B cell (primary cell): Measurements from ENCODE around the gene NT5DC2. TPM values are rescaled to one million over a fixed set of nuclear protein-coding genes. Genes with fewer than 3 reads are reported as not detected.

ENCODE experiments used
- ATAC-seq: fragments of 200-7000 bp; cut with Tn5 transposase; one replicate; pipeline ENCODE4 v1.10.0; 2021; ENCODE audit warnings: low read depth, mild to moderate bottlenecking, moderate number of reproducible peaks, moderate library complexity
- CTCF ChIA-PET: fragments of 350-600 bp; sonication (Branson Sonifier 250); formaldehyde crosslinking; loops from one replicate; lab custom pipeline; 2021; ENCODE audit warnings: antibody characterized with exemption, inconsistent platforms; lab: Charles Lee
- POLR2A ChIA-PET: fragments of 350-600 bp; sonication (Branson Sonifier 250); formaldehyde crosslinking; loops from one replicate; lab custom pipeline; 2021; ENCODE audit warnings: antibody characterized with exemption; lab: Charles Lee
- DNase-seq: peaks from one replicate; pipeline ENCODE4 v3.0.0; 2013
- H2AFZ ChIP-seq: 2 replicates; pipeline ENCODE4 v1.6.1; 2012; ENCODE audit warnings: mild to moderate bottlenecking, low read depth, low read length; ENCODE audit not compliant: insufficient read depth, poor library complexity, severe bottlenecking
- H3K27ac ChIP-seq, 2 donors: 1 replicate in 1 of 2; 2 replicates in 1 of 2; pipeline ENCODE4 v1.5.1; 2012 to 2013; ENCODE audit warnings: low read length in 2 of 2, mild to moderate bottlenecking in 2 of 2, moderate library complexity in 1 of 2
- H3K27me3 ChIP-seq, 4 experiments: fragments of 200-600 bp in 1 of 4; sonication (generic) in 1 of 4; replicated peaks in 1 of 4; 1 replicate in 2 of 4; 2 replicates in 2 of 4; pipeline versions ENCODE4 v1.6.1 to v1.7.0; 2013 to 2016; ENCODE audit warnings: low read length in 3 of 4, mild to moderate bottlenecking in 2 of 4, mixed read lengths in 1 of 4, moderate library complexity in 1 of 4; ENCODE audit not compliant: insufficient read depth in 4 of 4, control insufficient read depth in 3 of 4; ENCODE audit errors: control extremely low read depth in 1 of 4
- H3K36me3 ChIP-seq, 2 experiments: replicated peaks in 1 of 2; 1 replicate in 1 of 2; 2 replicates in 1 of 2; pipeline versions ENCODE4 v1.6.1 to v1.7.1; 2013; ENCODE audit warnings: low read length in 1 of 2; ENCODE audit not compliant: insufficient read depth in 2 of 2, control insufficient read depth in 1 of 2; ENCODE audit errors: control extremely low read depth in 1 of 2, extremely low read depth in 1 of 2
- H3K4me1 ChIP-seq, 2 donors: fragments of 200-600 bp in 1 of 2; sonication (generic) in 1 of 2; 1 replicate in 1 of 2; 2 replicates in 1 of 2; pipeline versions ENCODE4 v1.5.1 to v1.6.1; 2013 to 2017; ENCODE audit warnings: low read length in 2 of 2; ENCODE audit not compliant: control insufficient read depth in 2 of 2, insufficient read depth in 2 of 2
- H3K4me2 ChIP-seq: replicated peaks from 2 replicates; pipeline ENCODE3; 2012; ENCODE audit warnings: mild to moderate bottlenecking, low read depth, low read length; ENCODE audit not compliant: poor library complexity, severe bottlenecking
- H3K4me3 ChIP-seq, 5 experiments: fragments of 200-600 bp in 1 of 5; sonication (generic) in 1 of 5; 1 replicate in 3 of 5; 2 replicates in 2 of 5; pipeline versions ENCODE4 v1.5.1 to v1.7.0; 2011 to 2016; ENCODE audit warnings: low read length in 4 of 5, mild to moderate bottlenecking in 4 of 5, low read depth in 2 of 5, control low read depth in 1 of 5, moderate library complexity in 1 of 5; ENCODE audit not compliant: insufficient read depth in 1 of 5; ENCODE audit errors: control extremely low read depth in 1 of 5, extremely low read depth in 1 of 5
- H3K79me2 ChIP-seq: fragments of 200-600 bp; sonication (generic); one replicate; pipeline ENCODE4 v1.6.0; 2016; ENCODE audit warnings: low read length; ENCODE audit not compliant: control insufficient read depth, insufficient read depth
- H3K9ac ChIP-seq: fragments of 200-600 bp; sonication (generic); 2 replicates; pipeline ENCODE4 v1.6.1; 2017; ENCODE audit warnings: mild to moderate bottlenecking, low read length, moderate library complexity
- H3K9me3 ChIP-seq, 3 donors: one replicate each; pipeline versions ENCODE4 v1.6.1 to v1.7.1; 2013; ENCODE audit warnings: low read length in 2 of 3; ENCODE audit not compliant: control insufficient read depth in 2 of 3, insufficient read depth in 1 of 3; ENCODE audit errors: control extremely low read depth in 1 of 3
- H4K20me1 ChIP-seq: 2 replicates; pipeline ENCODE4 v1.6.0; 2012; ENCODE audit warnings: mild to moderate bottlenecking, low read length; ENCODE audit not compliant: insufficient read depth, control insufficient read depth, poor library complexity, severe bottlenecking
- H3K27ac Mint-ChIP-seq: one replicate; pipeline ENCODE4 v1.8.0; 2021; ENCODE audit warnings: mixed read lengths
- H3K27me3 Mint-ChIP-seq: one replicate; pipeline ENCODE4 v1.8.0; 2021; ENCODE audit warnings: mixed read lengths
- H3K4me1 Mint-ChIP-seq: one replicate; pipeline ENCODE4 v1.8.0; 2021; ENCODE audit warnings: mixed read lengths
- H3K4me3 Mint-ChIP-seq: one replicate; pipeline ENCODE4 v1.8.0; 2021; ENCODE audit warnings: mixed read lengths
- H3K9me3 Mint-ChIP-seq: one replicate; pipeline ENCODE4 v1.8.0; 2022; ENCODE audit warnings: mixed read lengths; ENCODE audit not compliant: insufficient read depth
- EZH2 ChIP-seq: IDR thresholded peaks from 2 replicates; pipeline ENCODE4 v1.6.1; 2012; ENCODE audit warnings: borderline replicate concordance, low read depth, mild to moderate bottlenecking, moderate library complexity, low read length; ENCODE audit not compliant: insufficient read depth, poor library complexity, severe bottlenecking
- WGBS: methylation state at CpG from one replicate; pipeline ENCODE4 v1.1.5; 2013; ENCODE audit warnings: missing lambda C conversion rate; ENCODE audit not compliant: insufficient coverage; 5-methylcytosine and 5-hydroxymethylcytosine counted together
- intact Hi-C: fragments of 100-400 bp; cut with micrococcal nuclease; formaldehyde crosslinking; loops from one replicate; pipeline ENCODE4 v1.10.0; 2022
- polyA plus RNA-seq: library from polyadenylated mRNA; depleted of rRNA; stranded (reverse); fragments of >200 nt; gene quantifications from 2 replicates; pipeline ENCODE4 v1.2.3, GENCODE V29; 2012
- total RNA-seq, 2 donors: library from RNA; stranded (reverse); fragments of 120-200 nt in 1 of 2; gene quantifications; 1 replicate in 1 of 2; 2 replicates in 1 of 2; pipeline versions ENCODE4 v1.2.3 to v1.2.4, GENCODE V29; 2013 to 2022
- TF ChIP-seq, protein P1 (sequence below): fragments of 200-600 bp; IDR thresholded peaks from one replicate; pipeline ENCODE4 v1.8.0; 2022; ENCODE audit warnings: antibody characterized with exemption, mild to moderate bottlenecking

The NT5DC2 gene
- total and polyA plus RNA-seq, 2 donors (not counting 1 experiment from before 2014, with no cell fraction given) = 11.2 to 11.9 TPM

DNA sequence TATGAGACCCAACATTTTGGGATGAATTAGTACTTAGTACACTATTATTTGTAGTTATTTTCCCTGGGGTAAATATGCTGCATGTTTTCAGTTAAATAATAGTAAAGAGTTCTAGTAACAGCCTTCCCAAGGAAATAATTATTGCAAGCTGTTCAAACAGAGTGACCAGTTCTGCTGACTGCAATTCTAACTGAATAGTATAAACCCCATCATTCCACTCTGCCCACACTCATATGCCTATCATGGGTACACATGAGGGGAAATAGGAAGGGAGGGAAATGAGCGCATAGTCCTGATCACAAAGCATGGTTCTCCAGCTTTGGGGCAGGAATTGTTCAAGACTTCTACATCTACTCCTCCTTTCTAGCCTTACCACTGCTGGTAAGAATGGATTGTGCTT, 21.4 kb upstream of the NT5DC2 start:
- no peak for ATAC-seq
- WGBS = no CpG with 5 or more reads among the region's 1 CpG
- Mint-ChIP-seq H3K4me3 (no peak overlapping the region), H3K4me1 (no peaks in the 10 kb centered on the region), H3K27me3 (no peaks in the 10 kb centered on the region), H3K27ac (no peak overlapping the region), H3K9me3 (no peaks in the 10 kb centered on the region)
- H3K9ac ChIP-seq = no peak overlapping the region
- H3K9me3 ChIP-seq = no peaks in the 10 kb centered on the region
- H4K20me1 ChIP-seq = no peaks in the 10 kb centered on the region
- H3K4me3 ChIP-seq = no peak overlapping the region
- TF ChIP-seq, protein P1, sequence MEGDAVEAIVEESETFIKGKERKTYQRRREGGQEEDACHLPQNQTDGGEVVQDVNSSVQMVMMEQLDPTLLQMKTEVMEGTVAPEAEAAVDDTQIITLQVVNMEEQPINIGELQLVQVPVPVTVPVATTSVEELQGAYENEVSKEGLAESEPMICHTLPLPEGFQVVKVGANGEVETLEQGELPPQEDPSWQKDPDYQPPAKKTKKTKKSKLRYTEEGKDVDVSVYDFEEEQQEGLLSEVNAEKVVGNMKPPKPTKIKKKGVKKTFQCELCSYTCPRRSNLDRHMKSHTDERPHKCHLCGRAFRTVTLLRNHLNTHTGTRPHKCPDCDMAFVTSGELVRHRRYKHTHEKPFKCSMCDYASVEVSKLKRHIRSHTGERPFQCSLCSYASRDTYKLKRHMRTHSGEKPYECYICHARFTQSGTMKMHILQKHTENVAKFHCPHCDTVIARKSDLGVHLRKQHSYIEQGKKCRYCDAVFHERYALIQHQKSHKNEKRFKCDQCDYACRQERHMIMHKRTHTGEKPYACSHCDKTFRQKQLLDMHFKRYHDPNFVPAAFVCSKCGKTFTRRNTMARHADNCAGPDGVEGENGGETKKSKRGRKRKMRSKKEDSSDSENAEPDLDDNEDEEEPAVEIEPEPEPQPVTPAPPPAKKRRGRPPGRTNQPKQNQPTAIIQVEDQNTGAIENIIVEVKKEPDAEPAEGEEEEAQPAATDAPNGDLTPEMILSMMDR = no peak
- TF ChIP-seq EZH2 = no peak
- no peak overlapping the region for H2AFZ ChIP-seq
- peaks cover 8% of the 10 kb centered on the region for H3K79me2 ChIP-seq
- POLR2A ChIA-PET = no interaction called here
- intact Hi-C loops = no loop called here
- no peak for DNase-seq
- H3K4me2 ChIP-seq = no peak overlapping the region
- H3K27me3 ChIP-seq = no peaks in the 10 kb centered on the region
- no peak overlapping the region for H3K27ac ChIP-seq
- H3K4me1 ChIP-seq = no peaks in the 10 kb centered on the region
- CTCF ChIA-PET = no interaction called here
- H3K36me3 ChIP-seq = peaks cover 3 to 85% of the 10 kb centered on the region in 2 experiments

DNA sequence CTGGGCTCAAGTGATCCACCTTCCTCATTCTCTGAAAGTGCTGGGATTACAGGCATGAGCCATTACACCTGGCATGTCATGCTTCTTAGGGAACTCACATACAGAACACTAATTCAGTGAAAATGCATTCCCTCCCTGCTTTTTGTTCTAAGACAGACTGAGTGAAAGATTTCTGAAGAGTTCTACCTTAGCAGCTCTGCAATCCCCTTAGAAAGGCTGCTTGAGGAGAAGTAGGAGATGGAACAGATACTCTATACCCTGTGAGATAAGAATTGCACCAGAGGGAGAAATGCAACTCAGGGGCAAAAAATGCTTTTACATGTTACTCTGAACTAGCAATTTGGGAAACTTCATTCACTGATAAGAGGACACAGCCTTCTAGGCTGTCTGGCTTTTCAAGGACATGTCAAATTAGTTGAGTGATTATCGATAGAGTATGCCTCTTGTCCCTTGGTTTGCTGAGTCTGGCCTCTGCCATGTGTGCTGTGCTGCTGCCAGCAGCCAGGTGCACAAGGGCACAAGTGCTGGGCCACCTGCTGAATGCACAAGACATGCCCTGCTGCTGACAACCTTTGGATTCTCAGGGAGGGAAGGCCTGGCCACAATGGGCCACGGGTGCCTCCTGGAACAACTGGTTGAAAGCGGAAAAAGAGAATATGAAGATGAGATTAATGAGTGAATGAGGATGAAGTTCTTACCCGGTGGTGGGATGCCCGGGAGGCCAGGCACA, 20.5 kb upstream of the NT5DC2 start:
- no peak overlapping the region for H3K4me3 Mint-ChIP-seq
- no peak overlapping the region for H2AFZ ChIP-seq
- no peaks in the 10 kb centered on the region for H3K9me3 Mint-ChIP-seq
- H3K4me1 Mint-ChIP-seq = no peaks in the 10 kb centered on the region
- intact Hi-C loops = no loop called here
- no peak overlapping the region for H3K27ac Mint-ChIP-seq
- ChIA-PET POLR2A (no interaction called here), CTCF (no interaction called here)
- ATAC-seq (no peak), DNase-seq (no peak)
- 94% methylated on average over 5 of the region's 5 CpGs for WGBS
- H3K27ac ChIP-seq = no peak overlapping the region
- H3K79me2 ChIP-seq = peaks cover 4% of the 10 kb centered on the region
- H3K9ac ChIP-seq = no peak overlapping the region
- no peak overlapping the region for H3K4me2 ChIP-seq
- no peaks in the 10 kb centered on the region for H3K4me1 ChIP-seq
- no peaks in the 10 kb centered on the region for H3K9me3 ChIP-seq
- no peak overlapping the region for H3K4me3 ChIP-seq
- H3K36me3 ChIP-seq = peaks cover 3 to 78% of the 10 kb centered on the region in 2 experiments
- no peaks in the 10 kb centered on the region for H3K27me3 Mint-ChIP-seq
- TF ChIP-seq EZH2 = no peak
- TF ChIP-seq, protein P1 = no peak
- H4K20me1 ChIP-seq = no peaks in the 10 kb centered on the region
- H3K27me3 ChIP-seq = no peaks in the 10 kb centered on the region
